ENCODE data around the gene TECRL. TPM values are rescaled to one million over a fixed set of nuclear protein-coding genes. Genes with fewer than 3 reads are reported as not detected.

The TECRL gene
- total RNA-seq, 4 donors from 2014 or later, result not detected

- TF ChIP-seq, protein P1, sequence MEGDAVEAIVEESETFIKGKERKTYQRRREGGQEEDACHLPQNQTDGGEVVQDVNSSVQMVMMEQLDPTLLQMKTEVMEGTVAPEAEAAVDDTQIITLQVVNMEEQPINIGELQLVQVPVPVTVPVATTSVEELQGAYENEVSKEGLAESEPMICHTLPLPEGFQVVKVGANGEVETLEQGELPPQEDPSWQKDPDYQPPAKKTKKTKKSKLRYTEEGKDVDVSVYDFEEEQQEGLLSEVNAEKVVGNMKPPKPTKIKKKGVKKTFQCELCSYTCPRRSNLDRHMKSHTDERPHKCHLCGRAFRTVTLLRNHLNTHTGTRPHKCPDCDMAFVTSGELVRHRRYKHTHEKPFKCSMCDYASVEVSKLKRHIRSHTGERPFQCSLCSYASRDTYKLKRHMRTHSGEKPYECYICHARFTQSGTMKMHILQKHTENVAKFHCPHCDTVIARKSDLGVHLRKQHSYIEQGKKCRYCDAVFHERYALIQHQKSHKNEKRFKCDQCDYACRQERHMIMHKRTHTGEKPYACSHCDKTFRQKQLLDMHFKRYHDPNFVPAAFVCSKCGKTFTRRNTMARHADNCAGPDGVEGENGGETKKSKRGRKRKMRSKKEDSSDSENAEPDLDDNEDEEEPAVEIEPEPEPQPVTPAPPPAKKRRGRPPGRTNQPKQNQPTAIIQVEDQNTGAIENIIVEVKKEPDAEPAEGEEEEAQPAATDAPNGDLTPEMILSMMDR (IDR thresholded peaks at IDR 0.05; ENCODE audit: low read depth), result no peak
Measured at GRCh38 chr4:64327237-64327636, 82.0 kb downstream of the TECRL start.

DNA sequence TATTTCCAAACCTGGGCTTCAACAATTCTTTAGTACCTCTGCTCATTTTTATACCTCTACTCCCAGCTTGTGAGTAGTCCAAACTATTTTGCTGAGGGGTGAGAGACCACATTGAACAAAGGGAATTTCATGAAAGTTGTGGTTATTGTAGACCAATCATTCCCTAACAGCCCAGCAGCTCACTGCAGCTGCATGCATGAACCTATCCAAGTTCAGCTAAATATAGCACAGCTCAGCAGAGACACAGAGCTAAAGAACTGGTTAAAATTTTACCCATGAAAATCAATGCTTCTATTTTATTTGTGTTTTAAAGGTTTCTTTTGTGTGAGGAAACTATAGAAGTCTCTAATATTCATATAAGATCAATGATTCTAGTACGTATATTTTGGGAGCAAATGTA lies 82.7 kb downstream of the TECRL start:
- TF ChIP-seq, protein P1 (IDR thresholded peaks at IDR 0.05; ENCODE audit: low read depth), result no peak

DNA sequence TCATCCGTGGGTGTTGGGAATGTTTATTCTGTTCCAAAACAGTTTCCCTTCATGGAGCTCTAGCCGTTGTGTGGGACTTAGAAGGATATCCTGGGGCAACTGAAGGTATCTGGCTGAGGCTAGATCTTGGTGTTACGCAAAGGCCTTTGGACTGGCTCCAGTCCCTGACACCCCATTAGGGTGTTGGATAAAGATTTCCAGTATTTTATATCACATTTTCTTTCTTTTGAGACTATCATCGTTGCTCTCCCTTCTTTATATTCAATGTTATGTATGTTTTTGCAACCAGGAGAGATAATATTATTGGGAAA lies 103.0 kb downstream of the TECRL start:
- TF ChIP-seq, protein P1 (IDR thresholded peaks at IDR 0.05; ENCODE audit: low read depth), result no peak

GRCh38 chr4:64305565-64306254 lies 103.5 kb downstream of the TECRL start:
- TF ChIP-seq, protein P1 (IDR thresholded peaks at IDR 0.05; ENCODE audit: low read depth), result no peak

DNA sequence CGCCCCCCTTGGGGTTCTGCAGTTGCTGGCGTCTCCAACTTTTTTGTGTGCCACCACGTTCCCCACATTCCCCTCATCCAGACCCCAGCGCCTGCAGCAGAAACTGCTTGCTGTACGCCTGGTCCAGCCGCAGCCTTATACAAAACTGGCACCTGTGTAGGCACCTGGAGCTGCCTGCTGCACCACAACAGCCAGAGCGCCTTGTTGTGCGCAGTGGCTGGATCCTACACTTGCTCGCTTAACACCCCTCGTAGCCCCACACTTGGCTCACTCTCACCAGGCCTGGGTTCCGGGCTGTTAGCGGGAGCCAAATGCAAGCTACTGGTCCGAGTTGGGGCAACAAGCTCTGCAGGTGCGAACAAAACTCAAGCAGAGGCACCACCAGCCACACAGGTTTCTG lies 136.8 kb downstream of the TECRL start:
- TF ChIP-seq, protein P1 (IDR thresholded peaks at IDR 0.05; ENCODE audit: low read depth), result no peak

GRCh38 chr4:64271601-64272081 lies 137.6 kb downstream of the TECRL start:
- TF ChIP-seq, protein P1 (IDR thresholded peaks at IDR 0.05; ENCODE audit: low read depth), result no peak

- TF ChIP-seq, protein P1 (IDR thresholded peaks at IDR 0.05; ENCODE audit: low read depth), result no peak
Measured at GRCh38 chr4:64266669-64267068, 142.6 kb downstream of the TECRL start.

All from subcutaneous adipose tissue (tissue), 4 donors.